ENCODE data around the gene NAPEPLD.
"Not testable (repeated sequence)": the region's sequence is repeated elsewhere in the genome, so short reads cannot be mapped to it uniquely, and the experiment has no call there.

GRCh38 chr7:103195364-103195763 is 46.5 kb upstream of the NAPEPLD start:
- TF ChIP-seq ZNF274 (IDR thresholded peaks at IDR 0.05; ENCODE audit: low read depth, low read length); SUZ12 (IDR thresholded peaks at IDR 0.05; ENCODE audit: extremely low read depth, insufficient read depth, insufficient read length): not testable (repeated sequence)
